Measurements from ENCODE around the gene PLBD2.

- TF ChIP-seq POLR2A (IDR thresholded peaks at IDR 0.05) (no peak), EP300 (IDR thresholded peaks at IDR 0.05) (no peak)
- TF ChIP-seq, protein P1, sequence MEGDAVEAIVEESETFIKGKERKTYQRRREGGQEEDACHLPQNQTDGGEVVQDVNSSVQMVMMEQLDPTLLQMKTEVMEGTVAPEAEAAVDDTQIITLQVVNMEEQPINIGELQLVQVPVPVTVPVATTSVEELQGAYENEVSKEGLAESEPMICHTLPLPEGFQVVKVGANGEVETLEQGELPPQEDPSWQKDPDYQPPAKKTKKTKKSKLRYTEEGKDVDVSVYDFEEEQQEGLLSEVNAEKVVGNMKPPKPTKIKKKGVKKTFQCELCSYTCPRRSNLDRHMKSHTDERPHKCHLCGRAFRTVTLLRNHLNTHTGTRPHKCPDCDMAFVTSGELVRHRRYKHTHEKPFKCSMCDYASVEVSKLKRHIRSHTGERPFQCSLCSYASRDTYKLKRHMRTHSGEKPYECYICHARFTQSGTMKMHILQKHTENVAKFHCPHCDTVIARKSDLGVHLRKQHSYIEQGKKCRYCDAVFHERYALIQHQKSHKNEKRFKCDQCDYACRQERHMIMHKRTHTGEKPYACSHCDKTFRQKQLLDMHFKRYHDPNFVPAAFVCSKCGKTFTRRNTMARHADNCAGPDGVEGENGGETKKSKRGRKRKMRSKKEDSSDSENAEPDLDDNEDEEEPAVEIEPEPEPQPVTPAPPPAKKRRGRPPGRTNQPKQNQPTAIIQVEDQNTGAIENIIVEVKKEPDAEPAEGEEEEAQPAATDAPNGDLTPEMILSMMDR (IDR thresholded peaks at IDR 0.05), result no peak
Observed at GRCh38 chr12:113348849-113349536, 9.4 kb upstream of the PLBD2 start.
